GM03348 (cell line): ENCODE results near the gene OR2L13.
"Not testable (repeated sequence)": the region's sequence is repeated elsewhere in the genome, so short reads cannot be mapped to it uniquely, and the experiment has no call there.

ENCODE experiments used
- DNase-seq: peaks from one replicate; pipeline ENCODE4 v3.0.0; 2012; ENCODE audit warnings: low spot score

The OR2L13 gene, protein sequence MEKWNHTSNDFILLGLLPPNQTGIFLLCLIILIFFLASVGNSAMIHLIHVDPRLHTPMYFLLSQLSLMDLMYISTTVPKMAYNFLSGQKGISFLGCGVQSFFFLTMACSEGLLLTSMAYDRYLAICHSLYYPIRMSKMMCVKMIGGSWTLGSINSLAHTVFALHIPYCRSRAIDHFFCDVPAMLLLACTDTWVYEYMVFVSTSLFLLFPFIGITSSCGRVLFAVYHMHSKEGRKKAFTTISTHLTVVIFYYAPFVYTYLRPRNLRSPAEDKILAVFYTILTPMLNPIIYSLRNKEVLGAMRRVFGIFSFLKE

DNA sequence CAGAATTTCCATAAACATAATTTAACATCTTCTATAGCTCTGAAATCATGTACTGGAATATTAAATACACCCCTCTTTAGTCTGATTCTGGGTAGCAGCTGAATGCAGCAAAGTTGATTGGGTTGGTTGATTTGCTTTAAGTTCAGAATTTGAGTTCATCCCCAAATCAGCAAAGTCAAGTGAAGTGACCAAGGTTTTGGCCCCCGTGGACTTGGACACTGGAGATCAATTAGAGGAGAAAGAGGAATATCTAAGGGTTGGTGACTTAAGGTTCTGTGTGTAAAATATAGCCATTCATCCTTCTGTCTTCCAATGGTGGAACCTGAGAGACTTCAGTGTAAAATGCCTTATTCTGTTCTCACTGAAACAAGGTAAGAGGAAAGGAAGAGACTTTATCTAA lies at the start of gene OR2L13:
Gene OR2L13 (plus strand): TSS at position 301 of the 400 bp plus-strand sequence. CDS start 4,192 bp downstream, outside the sequence.
- DNase-seq, result no peak

DNA sequence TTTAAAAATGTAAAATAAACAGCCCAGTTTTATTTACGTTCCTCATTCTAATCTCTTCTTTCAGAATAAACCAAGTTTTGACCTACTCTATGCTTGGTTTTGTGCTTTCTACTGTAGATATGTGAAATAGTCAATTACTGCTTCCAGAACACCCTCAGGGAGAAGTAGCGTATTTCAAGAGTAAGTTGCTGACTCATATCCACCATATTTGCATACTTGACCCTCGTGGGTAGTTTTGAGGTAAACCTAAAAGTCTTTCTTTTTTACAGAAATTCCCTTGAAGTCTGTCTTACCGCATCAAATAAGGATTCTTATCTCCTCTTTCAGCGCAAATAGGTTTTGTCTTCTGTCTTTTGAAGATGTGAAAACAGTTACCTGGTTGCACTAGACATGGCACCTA lies 49.8 kb upstream of the OR2L13 start:
- no peak for DNase-seq

DNA sequence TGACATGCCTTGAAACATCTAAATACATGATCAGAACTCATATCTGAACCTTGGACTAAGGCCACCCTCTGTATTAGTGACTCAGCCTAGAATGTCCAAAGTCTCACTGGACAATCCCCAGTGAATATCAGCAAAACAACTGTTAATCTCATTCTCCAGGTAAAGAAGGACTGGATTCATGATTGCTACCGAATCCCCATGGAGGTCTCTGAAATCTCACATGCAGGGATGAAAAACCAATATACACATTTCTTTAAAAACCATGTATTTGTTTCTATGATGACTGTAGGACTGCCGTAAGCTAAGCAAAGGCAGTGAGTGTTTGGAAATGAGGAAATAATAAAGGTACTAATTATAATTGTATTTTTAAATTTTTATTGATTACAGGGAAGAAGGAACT lies 48.4 kb upstream of the OR2L13 start, which contains the start of gene OR2L3:
Gene OR2L3 (plus strand): TSS at position 301 of the 400 bp plus-strand sequence. CDS start 13,846 bp downstream, outside the sequence.
- DNase-seq, result no peak

DNA sequence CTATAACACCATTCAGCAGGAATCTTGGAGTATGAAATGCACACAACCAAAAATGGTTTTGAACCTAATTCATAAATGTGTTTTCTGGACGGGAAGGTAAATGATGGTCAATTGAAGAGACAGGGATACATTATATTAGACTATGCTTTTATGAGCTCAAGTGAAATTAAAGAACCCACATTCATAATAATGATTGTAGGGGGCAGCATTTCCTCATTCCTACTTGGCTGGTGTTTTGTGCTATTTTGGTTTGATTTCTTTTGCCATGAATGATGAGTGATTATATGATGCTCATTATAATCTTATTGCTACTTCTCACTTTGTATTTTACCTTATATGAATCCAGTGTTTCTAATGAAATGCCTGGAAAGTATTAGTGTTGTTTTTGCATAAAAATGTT lies 48.0 kb upstream of the OR2L13 start:
- DNase-seq, result no peak

DNA sequence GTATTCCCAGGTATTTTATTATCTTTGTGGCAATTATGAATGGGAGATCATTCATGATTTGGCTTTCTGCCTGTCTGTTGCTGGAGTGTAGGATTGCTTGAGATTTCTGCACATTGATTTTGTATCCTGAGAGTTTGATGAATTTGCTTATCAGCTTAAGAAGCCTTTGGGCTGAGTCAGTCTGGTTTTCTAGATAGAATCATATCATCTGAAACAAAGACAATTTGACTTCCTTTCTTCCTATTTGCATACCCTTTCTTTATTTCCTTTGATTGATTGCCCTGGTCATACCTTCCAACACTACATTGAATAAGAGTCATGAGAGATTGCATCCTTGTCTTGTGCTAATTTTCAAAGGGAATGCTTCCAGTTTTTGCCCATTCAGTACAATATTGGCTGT lies 40.3 kb upstream of the OR2L13 start:
- DNase-seq, result no peak

DNA sequence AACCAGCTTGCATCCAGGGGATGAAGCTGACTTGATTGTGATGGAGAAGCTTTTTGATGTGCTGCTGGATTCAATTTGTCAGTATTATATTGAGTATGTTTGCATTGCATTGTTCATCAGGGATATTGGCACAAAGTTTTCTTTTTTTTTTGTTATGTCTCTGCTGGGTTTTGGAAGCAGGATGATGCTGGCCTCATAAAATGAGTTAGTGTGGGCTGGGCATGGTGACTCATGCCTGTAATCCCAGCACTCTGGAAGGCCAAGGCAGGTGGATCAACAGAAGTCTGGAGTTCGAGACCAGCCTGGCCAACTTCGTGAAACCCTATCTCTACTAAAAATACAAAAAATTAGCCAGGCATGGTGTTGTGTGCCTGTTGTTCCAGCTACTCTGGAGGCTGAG lies 39.7 kb upstream of the OR2L13 start:
- DNase-seq, result no peak

DNA sequence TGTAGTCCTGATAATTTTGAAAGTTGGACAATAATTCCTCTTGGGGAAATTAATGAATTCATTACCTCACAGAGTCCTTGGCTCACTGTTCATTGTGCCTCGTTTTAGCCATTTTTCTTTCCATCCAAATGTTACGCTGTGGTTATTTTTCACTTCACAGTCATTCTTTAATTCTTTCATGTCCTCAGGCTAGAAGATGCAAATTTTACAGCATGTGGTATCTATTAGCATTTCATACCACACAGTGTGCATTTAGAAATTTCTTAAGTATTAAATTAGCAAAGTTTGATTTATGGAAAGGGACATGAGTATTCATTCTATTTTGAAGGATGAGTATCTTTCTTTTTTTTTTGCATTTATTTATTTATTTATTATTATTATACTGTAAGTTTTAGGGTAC lies 29.9 kb upstream of the OR2L13 start:
- DNase-seq, result no peak

DNA sequence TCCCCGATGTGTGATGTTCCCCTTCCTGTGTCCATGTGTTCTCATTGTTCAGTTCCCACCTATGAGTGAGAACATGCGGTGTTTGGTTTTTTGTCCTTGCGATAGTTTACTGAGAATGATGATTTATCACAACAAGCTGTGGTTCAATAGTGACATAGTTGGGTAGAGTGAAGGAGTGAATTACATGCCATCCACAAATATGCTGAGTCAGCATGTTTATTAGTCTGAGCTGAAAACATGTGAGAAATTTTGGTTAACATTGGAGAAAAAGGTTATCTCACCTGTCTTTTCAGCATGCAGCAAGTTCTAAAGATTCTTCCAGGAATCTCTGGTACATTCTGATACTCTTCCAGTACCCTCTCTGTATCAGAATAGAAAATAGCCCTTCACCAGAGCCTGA lies 29.4 kb upstream of the OR2L13 start:
- no peak for DNase-seq

DNA sequence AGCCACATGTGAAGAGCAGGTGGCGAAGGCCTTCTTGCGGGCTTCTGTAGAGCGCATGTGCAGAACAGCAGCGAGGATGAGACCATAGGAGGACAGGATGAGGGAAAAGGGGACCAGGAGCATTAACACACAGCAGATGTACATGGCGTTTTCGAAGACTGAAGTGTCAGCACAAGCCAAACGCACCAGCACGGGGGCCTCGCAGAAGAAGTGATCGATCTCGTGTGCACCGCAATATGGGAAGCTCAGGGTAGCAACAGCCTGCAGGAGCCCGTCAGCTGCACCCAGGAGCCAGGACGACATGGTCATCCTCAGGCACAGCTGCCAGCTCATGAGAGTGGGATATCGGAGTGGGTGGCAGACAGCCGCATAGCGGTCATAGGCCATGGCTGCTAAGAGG lies 11.1 kb upstream of the OR2L13 start:
- not testable (repeated sequence) for DNase-seq

DNA sequence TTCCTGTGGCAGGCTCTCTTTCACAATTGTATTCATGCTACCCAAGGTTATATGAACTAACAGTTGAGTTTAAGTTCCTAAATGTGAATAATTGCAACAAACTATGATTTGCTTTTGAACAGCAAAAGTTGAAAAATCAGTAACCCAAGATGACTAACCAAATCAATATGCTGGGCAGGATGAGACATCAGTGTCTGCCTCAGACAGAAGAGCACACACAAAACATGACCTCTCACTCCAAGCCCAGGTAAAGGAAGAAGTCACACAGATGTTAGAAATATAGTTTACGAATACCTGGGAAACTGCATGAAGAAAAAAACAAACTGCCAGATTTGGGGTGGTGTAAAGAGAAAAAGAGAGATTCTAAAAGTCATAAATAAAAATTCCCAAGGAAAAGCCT lies 3.5 kb downstream of the OR2L13 start:
- no peak for DNase-seq

DNA sequence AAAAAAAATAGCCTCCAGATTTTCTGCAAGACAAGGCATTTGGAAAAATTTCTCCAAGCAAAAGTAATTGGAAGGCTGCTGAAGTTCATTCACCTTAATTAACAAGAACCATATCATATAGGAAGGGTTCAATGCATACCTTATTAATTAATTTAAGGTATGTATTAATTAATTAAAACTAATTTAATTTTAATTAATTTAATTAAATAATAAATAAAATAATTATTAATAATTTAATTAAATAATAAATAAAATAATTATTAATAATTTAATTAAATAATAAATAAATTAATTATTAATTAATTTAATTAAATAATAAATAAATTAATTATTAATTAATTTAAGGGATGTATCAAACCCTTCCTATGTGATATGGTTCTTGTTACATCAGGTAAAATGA lies 7.9 kb downstream of the OR2L13 start:
- DNase-seq, result no peak

DNA sequence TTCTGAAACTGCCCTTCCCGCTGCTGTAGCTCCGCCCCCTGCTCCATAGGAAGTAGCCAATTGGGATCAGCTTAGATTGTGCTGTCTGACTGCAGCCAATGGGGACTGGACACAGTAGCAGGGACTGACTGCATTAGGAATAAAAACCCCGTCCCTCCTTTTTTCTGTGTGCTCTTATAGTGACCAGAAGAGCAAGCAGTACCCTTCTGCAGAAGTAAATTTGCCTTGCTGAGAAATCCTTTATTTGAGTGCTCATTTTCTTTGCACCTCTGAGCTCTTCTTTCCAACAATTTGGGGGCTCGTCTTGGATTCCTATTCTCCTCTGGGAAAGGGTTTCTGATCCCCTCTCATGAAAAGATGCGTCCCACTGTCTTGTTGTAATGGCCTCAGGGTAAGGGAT lies 16.2 kb downstream of the OR2L13 start:
- DNase-seq, result no peak

DNA sequence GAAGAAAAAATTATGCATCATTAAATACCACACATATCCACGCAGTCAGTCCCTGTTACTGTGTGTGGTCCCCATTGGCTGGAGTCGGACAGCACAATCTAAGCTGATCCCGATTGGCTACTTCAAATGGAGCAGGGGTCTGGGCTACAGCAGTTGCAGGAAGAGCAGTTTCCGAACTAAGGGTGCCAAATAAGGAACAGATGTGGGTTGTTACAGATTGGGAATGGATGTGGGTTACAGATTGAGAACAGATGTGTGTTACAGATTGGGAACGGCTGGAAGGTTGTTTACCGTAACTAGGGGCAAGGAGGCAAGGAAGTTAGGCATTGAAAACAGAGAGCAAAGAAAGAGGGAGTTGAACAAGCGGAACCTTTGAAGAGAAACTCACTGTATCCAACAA lies 19.9 kb downstream of the OR2L13 start:
- DNase-seq, result no peak

DNA sequence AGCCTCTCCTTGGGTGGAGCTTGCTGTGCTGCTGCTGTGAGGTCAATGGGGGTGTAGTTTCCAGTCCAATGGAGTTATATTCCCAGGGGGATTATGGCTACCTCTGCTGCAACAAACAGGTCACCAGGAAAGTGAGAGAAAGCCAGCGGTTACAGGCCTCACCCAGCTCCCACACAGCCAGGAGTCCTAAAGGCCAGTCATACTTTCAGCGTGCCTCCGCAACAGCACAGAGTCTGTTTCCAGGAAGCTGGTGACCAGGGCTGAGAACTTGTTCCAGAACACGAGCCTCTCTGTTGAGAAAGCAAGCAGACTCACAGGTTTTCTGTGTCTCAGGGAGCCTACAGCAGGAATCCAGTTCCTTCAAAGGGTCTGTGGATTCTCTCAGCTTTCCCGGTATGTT lies 32.7 kb downstream of the OR2L13 start:
- DNase-seq, result no peak

DNA sequence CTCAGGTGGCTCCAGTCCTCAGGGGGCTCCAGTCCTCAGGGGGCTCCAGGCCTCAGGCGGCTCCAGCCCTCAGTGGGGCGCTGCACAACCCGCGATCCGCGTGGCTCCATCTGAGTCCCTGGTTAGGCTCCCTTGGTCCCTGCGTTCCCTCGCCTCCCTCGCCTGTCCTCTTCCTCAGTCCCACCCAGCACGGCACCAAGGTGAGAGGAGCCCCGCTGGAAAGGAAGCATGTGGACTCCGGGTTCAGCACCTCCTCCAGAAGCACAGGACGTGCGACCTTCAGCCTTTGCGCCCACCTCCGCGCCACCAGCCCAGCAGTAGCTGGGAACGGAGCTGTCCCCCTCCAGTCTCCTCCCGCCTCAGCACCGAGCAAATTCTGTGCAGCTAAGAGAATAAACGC lies 41.8 kb downstream of the OR2L13 start:
- no peak for DNase-seq

DNA sequence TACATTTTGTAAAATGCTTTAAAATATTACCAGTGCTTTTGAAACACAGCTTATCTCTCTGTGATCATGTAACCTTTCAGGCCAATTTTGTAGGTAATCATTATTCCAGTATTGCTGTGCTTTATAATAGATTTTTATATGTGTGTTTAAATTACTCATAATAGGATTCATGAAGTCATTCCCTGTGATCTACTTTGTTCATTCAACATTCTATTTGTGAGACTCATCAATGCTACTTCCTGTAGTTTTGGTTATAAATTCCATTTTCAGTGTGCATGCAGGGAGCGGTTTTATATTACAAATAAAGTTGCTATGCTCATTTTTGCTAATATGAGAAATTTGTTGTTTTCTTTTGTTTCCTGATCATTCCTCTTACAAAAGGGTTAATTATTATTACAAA lies 45.9 kb downstream of the OR2L13 start:
- DNase-seq, result no peak

DNA sequence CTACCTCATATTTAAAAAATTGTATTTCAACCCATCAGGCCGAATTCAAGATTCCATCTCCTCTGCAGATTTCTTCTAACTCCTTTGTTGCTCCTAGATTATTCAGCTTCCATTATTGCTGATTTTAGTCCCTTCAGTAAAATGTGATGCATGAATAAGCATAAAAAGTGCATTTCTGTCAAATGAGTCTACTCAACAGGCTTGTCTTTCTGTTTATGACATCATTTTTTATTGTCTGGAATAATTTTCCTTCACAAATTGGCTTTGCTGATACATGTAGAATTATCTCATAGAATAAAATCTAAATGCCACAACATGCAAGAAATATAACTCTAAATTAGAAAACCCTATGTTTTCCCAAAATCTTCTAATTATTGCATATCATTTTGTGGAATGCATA lies 48.3 kb downstream of the OR2L13 start:
- DNase-seq, result no peak

DNA sequence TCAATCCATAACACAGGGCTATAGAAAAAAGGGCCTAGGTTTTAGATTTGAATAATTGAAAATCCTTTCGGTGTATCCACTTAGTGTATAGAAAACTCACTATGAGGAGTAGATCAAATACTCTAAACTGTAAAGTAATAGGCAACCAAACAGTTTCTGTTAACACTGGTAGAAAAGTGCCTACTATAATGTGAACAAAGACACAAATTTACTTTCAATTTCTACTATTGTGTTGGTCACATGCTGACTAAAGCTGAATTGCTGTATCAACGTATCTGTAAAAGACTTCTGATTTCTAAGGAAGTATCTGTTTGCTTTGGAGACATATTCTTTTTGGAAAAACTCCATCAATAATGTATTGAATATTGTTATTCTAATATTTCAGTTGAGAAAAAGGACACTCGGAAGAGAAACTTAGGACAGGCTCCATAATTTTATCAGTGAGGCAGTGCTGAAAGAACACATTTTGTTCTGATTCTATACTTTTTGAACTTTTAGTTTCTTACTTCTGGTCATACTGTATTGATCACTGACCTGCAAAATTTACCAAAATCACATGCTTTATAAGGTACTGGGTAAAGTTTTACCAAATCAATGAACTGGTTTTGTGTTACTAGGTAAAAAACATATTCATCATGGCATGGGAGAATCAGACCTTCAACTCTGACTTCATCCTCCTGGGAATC lies 49.7 kb downstream of the OR2L13 start, which contains the start of gene OR2M5:
Gene OR2M5 (plus strand): TSS at position 636 of the 686 bp plus-strand sequence. CDS start 0 bp downstream, at position 636.
- no peak for DNase-seq
